Measurements from ENCODE around the gene TMEM9B. TPM values are rescaled to one million over a fixed set of nuclear protein-coding genes. Genes with fewer than 3 reads are reported as not detected.
A peak's percentile ranks its signal among the peaks of the same experiment; 100 is the strongest.
"Not testable (repeated sequence)": the region's sequence is repeated elsewhere in the genome, so short reads cannot be mapped to it uniquely, and the experiment has no call there.

Gene TMEM9B
- total and polyA plus RNA-seq, 2 donors (not counting 1 experiment from before 2014, with no cell fraction given): 51.0 to 61.6 TPM

DNA sequence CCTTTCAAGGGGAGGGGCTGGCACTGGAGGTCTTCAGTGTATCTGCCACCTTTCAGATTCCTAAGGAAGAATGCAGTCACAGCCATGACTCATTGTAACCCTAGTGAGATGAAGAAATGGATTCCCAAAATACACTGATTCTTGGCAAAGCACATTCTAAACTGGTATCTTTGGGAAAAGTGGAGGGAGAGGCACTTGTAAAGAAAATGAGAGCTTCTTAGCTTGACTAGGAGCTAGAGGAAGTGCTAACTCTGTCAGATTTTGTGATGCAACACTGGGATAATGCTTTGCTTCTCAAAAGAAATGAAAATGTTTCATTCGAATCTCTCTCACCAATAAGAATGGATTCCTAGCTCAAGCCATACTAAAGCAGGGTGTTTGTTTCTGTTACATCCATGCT lies 25.2 kb upstream of the TMEM9B start:
- no peak overlapping the region for H3K4me3 ChIP-seq (replicated peaks in 1 of 4; ENCODE audit: control extremely low read depth in 1 of 4, insufficient read depth in 1 of 4, low read depth in 3 of 4, low read length in 4 of 4)
- no peak overlapping the region for H3K27ac ChIP-seq (ENCODE audit: insufficient read depth, low read length)
- H4K20me1 ChIP-seq (ENCODE audit: control insufficient read depth, extremely low read depth, insufficient read depth, low read length): no peaks in the 10 kb centered on the region
- TF ChIP-seq, protein P1, sequence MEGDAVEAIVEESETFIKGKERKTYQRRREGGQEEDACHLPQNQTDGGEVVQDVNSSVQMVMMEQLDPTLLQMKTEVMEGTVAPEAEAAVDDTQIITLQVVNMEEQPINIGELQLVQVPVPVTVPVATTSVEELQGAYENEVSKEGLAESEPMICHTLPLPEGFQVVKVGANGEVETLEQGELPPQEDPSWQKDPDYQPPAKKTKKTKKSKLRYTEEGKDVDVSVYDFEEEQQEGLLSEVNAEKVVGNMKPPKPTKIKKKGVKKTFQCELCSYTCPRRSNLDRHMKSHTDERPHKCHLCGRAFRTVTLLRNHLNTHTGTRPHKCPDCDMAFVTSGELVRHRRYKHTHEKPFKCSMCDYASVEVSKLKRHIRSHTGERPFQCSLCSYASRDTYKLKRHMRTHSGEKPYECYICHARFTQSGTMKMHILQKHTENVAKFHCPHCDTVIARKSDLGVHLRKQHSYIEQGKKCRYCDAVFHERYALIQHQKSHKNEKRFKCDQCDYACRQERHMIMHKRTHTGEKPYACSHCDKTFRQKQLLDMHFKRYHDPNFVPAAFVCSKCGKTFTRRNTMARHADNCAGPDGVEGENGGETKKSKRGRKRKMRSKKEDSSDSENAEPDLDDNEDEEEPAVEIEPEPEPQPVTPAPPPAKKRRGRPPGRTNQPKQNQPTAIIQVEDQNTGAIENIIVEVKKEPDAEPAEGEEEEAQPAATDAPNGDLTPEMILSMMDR (conservative IDR thresholded peaks at IDR 0.05 in 1 of 2, IDR thresholded peaks at IDR 0.05 in 1 of 2; ENCODE audit: low read depth in 1 of 2, low read length in 2 of 2): no peak
- H3K4me1 ChIP-seq (ENCODE audit: control insufficient read depth, extremely low read depth, insufficient read depth, low read length): peaks cover 9% of the 10 kb centered on the region
- DNase-seq (ENCODE audit: low read depth in 2 of 2): peak; percentile 37 to 62
- H3K4me2 ChIP-seq (ENCODE audit: extremely low read depth, insufficient read depth, low read length): peak overlapping the region; percentile 18
- H3K9me3 ChIP-seq (ENCODE audit: control insufficient read depth, insufficient read depth, low read depth, low read length): no peaks in the 10 kb centered on the region
- H3K79me2 ChIP-seq (ENCODE audit: control insufficient read depth, insufficient read depth, low read length): no peaks in the 10 kb centered on the region
- no peak overlapping the region for H3K9ac ChIP-seq (ENCODE audit: insufficient read depth, low read length)
- H3K36me3 ChIP-seq (ENCODE audit: control insufficient read depth, insufficient read depth, low read length): no peaks in the 10 kb centered on the region
- peak overlapping the region; percentile 38 for H2AFZ ChIP-seq (ENCODE audit: low read length)
- no peaks in the 10 kb centered on the region for H3K27me3 ChIP-seq (ENCODE audit: control insufficient read depth, insufficient read depth, low read length)

DNA sequence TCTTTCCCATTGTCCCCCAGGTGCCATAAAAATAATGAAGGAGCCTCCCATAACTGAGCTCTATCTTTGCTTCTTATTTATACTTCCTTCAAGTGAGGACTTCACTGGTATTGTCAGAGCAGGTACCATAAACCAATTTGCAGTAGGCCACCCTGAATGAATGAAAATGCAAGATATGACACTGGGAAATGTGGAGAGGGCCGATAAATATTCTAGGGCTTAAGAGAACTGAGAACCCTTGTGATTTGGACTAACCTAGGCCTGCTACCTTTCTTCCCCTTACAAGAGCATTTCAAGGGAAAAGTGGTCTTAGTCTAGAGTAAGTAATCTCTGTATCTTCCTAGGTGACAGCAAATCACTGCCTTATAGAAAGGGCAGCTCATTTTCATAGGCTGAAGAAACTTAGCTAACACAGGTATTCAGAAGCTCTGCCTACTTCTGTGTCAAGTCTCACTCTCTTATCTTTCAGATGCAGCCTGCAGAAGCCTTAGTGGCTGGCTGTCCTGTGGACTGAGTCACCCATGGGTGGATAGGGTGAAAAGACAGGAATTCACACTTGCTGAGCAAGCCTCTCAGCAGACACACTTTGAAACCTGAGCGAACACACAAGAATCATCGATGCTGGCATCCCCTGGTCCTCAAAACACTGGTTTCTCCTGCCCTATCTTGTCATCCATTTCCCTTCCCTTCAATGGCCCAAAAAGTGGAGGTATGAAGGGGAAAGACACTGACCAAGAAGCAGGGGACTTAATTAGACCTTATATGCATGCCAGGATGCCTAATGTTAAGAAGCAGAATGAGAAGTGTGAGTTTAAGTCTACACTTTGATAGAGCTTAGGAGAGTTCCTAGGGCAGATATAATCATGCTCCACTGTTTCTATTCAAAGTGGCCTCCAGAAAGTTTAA lies 24.3 kb upstream of the TMEM9B start:
- Histone ChIP-seq H3K9me3 (ENCODE audit: control insufficient read depth, insufficient read depth, low read depth, low read length) (no peaks in the 10 kb centered on the region), H3K9ac (ENCODE audit: insufficient read depth, low read length) (no peak overlapping the region), H2AFZ (ENCODE audit: low read length) (no peak overlapping the region), H4K20me1 (ENCODE audit: control insufficient read depth, extremely low read depth, insufficient read depth, low read length) (no peaks in the 10 kb centered on the region), H3K79me2 (ENCODE audit: control insufficient read depth, insufficient read depth, low read length) (no peaks in the 10 kb centered on the region), H3K36me3 (ENCODE audit: control insufficient read depth, insufficient read depth, low read length) (no peaks in the 10 kb centered on the region), H3K27ac (ENCODE audit: insufficient read depth, low read length) (no peak overlapping the region), H3K4me2 (ENCODE audit: extremely low read depth, insufficient read depth, low read length) (no peak overlapping the region), H3K27me3 (ENCODE audit: control insufficient read depth, insufficient read depth, low read length) (no peaks in the 10 kb centered on the region), H3K4me1 (ENCODE audit: control insufficient read depth, extremely low read depth, insufficient read depth, low read length) (peaks cover 9% of the 10 kb centered on the region), H3K4me3 (replicated peaks in 1 of 4; ENCODE audit: control extremely low read depth in 1 of 4, insufficient read depth in 1 of 4, low read depth in 3 of 4, low read length in 4 of 4) (no peak overlapping the region)
- DNase-seq (ENCODE audit: low read depth in 2 of 2): peak in 1 of 2 donors; percentile 74
- TF ChIP-seq EZH2 (IDR thresholded peaks at IDR 0.05; ENCODE audit: low read length, missing control alignments): no peak
- TF ChIP-seq, protein P1 (conservative IDR thresholded peaks at IDR 0.05 in 1 of 2, IDR thresholded peaks at IDR 0.05 in 1 of 2; ENCODE audit: low read depth in 1 of 2, low read length in 2 of 2): no peak

DNA sequence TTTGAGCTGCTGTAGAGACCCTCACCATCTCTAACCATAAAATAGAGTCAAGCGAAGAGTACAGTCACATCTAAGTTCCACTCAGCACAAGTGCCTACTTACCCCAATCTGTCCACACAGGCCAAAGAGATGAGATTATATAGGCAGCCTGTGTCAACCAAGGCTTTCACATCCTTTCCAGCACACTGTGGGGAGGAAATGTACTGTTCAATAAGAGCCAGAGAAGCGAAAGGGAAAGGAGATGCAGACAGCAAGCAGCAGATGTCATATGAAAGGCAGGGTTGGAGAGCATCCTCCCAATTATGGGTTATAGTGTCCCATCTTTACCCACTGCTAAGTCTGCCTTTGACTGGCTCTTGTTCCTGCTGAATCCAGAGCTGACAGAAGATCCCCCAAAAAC lies 23.2 kb upstream of the TMEM9B start:
- Histone ChIP-seq H2AFZ (ENCODE audit: low read length) (no peak overlapping the region), H3K9ac (ENCODE audit: insufficient read depth, low read length) (no peak overlapping the region), H3K4me2 (ENCODE audit: extremely low read depth, insufficient read depth, low read length) (no peak overlapping the region), H4K20me1 (ENCODE audit: control insufficient read depth, extremely low read depth, insufficient read depth, low read length) (no peaks in the 10 kb centered on the region), H3K9me3 (ENCODE audit: control insufficient read depth, insufficient read depth, low read depth, low read length) (no peaks in the 10 kb centered on the region), H3K27ac (ENCODE audit: insufficient read depth, low read length) (no peak overlapping the region), H3K4me3 (replicated peaks in 1 of 4; ENCODE audit: control extremely low read depth in 1 of 4, insufficient read depth in 1 of 4, low read depth in 3 of 4, low read length in 4 of 4) (no peak overlapping the region), H3K36me3 (ENCODE audit: control insufficient read depth, insufficient read depth, low read length) (no peaks in the 10 kb centered on the region), H3K79me2 (ENCODE audit: control insufficient read depth, insufficient read depth, low read length) (no peaks in the 10 kb centered on the region), H3K27me3 (ENCODE audit: control insufficient read depth, insufficient read depth, low read length) (no peaks in the 10 kb centered on the region), H3K4me1 (ENCODE audit: control insufficient read depth, extremely low read depth, insufficient read depth, low read length) (peaks cover 9% of the 10 kb centered on the region)
- TF ChIP-seq EZH2 (IDR thresholded peaks at IDR 0.05; ENCODE audit: low read length, missing control alignments): no peak
- TF ChIP-seq, protein P1 (conservative IDR thresholded peaks at IDR 0.05 in 1 of 2, IDR thresholded peaks at IDR 0.05 in 1 of 2; ENCODE audit: low read depth in 1 of 2, low read length in 2 of 2): no peak
- DNase-seq (ENCODE audit: low read depth in 2 of 2): no peak

DNA sequence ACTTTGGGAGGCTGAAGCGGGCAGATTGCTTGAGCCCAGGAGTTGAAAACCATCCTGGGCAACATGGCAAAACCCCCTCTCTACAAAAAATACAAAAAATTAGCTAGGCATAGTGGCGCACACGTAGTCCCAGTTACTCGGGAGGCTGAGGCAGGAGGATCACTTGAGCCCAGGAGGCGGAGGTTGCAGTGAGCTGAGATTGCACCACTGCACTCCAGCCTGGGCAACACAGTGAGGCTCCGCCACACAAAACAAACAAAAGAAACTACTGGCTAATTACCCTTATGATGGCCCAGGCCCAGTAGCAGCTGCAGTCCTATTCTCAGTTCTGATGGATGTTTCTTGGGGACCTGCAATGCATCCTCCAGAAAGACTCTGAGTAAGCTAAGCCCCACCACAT lies 22.5 kb upstream of the TMEM9B start:
- not testable (repeated sequence) for DNase-seq (ENCODE audit: low read depth in 2 of 2); H3K36me3 ChIP-seq (ENCODE audit: control insufficient read depth, insufficient read depth, low read length); H3K9me3 ChIP-seq (ENCODE audit: control insufficient read depth, insufficient read depth, low read depth, low read length); H3K4me2 ChIP-seq (ENCODE audit: extremely low read depth, insufficient read depth, low read length); H3K79me2 ChIP-seq (ENCODE audit: control insufficient read depth, insufficient read depth, low read length); H3K4me3 ChIP-seq (replicated peaks in 1 of 4; ENCODE audit: control extremely low read depth in 1 of 4, insufficient read depth in 1 of 4, low read depth in 3 of 4, low read length in 4 of 4); H2AFZ ChIP-seq (ENCODE audit: low read length); H3K27ac ChIP-seq (ENCODE audit: insufficient read depth, low read length); H3K9ac ChIP-seq (ENCODE audit: insufficient read depth, low read length); H3K27me3 ChIP-seq (ENCODE audit: control insufficient read depth, insufficient read depth, low read length); H4K20me1 ChIP-seq (ENCODE audit: control insufficient read depth, extremely low read depth, insufficient read depth, low read length); H3K4me1 ChIP-seq (ENCODE audit: control insufficient read depth, extremely low read depth, insufficient read depth, low read length)

Measured in fibroblast of lung (primary cell).